Measurements from ENCODE around the gene EXOC3L2.

DNA sequence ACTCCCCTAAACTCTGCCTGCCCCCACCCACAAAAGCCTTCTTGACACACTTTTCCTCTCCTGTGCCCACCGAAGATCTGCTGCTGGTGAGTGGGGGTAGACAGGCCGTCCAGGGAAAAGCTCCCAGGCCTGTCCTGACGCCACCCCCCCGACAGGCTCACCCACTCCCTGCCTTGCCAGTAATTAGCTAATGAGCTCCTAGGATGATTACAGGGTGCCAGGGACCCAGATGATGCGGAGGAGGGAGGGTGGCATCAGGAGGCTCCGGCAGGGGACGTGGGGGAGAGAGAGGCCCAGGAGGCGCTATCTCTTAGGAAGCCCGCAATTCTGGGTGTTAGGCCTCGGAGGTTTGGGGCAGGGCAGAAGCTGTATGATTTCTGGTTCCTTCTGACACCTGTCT, 32.9 kb upstream of the EXOC3L2 start:
- no peak for TF ChIP-seq POLR2A (IDR thresholded peaks at IDR 0.05; ENCODE audit: low read depth, low read length)
- no peak for TF ChIP-seq TAF1 (IDR thresholded peaks at IDR 0.05; ENCODE audit: borderline replicate concordance, low read depth, low read length)
- TF ChIP-seq POLR2AphosphoS5 (IDR thresholded peaks at IDR 0.05; ENCODE audit: low read depth, low read length), result no peak
